KMS-11 (cell line): ENCODE measurements around the gene KCNJ16.

Experiments used
- H2AFZ ChIP-seq: fragments of 200-600 bp; sonication (generic); 2 replicates; pipeline ENCODE4 v1.6.1; 2016; ENCODE audit warnings: antibody characterized with exemption, mixed run types, low read depth
- H3K27ac ChIP-seq: fragments of 200-600 bp; sonication (generic); 2 replicates; pipeline ENCODE4 v1.6.1; 2016; ENCODE audit warnings: mild to moderate bottlenecking, mixed run types
- H3K27me3 ChIP-seq: fragments of 200-600 bp; sonication (generic); 2 replicates; pipeline ENCODE4 v1.6.1; 2017; ENCODE audit warnings: mild to moderate bottlenecking, low read depth, mixed run types, moderate library complexity; ENCODE audit not compliant: insufficient read depth
- H3K36me3 ChIP-seq: fragments of 200-600 bp; sonication (generic); 2 replicates; pipeline ENCODE4 v1.6.1; 2017; ENCODE audit warnings: mild to moderate bottlenecking, mixed run types; ENCODE audit not compliant: insufficient read depth
- H3K4me1 ChIP-seq: fragments of 200-600 bp; sonication (generic); 2 replicates; pipeline ENCODE4 v1.6.1; 2016; ENCODE audit warnings: mild to moderate bottlenecking, low read depth, mixed run types; ENCODE audit not compliant: poor library complexity, severe bottlenecking
- H3K4me2 ChIP-seq: fragments of 200-600 bp; sonication (generic); 2 replicates; pipeline ENCODE4 v1.7.0; 2016; ENCODE audit warnings: mild to moderate bottlenecking, mixed run types
- H3K4me3 ChIP-seq: fragments of 200-600 bp; sonication (generic); IDR thresholded peaks from 2 replicates; pipeline ENCODE4 v1.6.1; 2017; ENCODE audit warnings: low read depth, low read length, mixed read lengths; ENCODE audit not compliant: insufficient read depth
- H3K79me2 ChIP-seq: fragments of 200-600 bp; sonication (generic); 2 replicates; pipeline ENCODE4 v1.6.1; 2016; ENCODE audit warnings: low read depth, mixed run types; ENCODE audit not compliant: insufficient read depth
- H3K9ac ChIP-seq: fragments of 200-600 bp; sonication (generic); 2 replicates; pipeline ENCODE4 v1.6.1; 2016; ENCODE audit warnings: mild to moderate bottlenecking, mixed run types
- H4K20me1 ChIP-seq: fragments of 200-600 bp; sonication (generic); 2 replicates; pipeline ENCODE4 v1.6.1; 2016; ENCODE audit warnings: mild to moderate bottlenecking, mixed run types; ENCODE audit not compliant: insufficient read depth
- CTCF ChIP-seq: fragments of 200-600 bp; sonication (generic); conservative IDR thresholded peaks from 2 replicates; pipeline ENCODE4 v1.6.1; 2017; ENCODE audit warnings: low read depth, mild to moderate bottlenecking, antibody characterized with exemption, low read length, moderate library complexity, mixed read lengths

The KCNJ16 gene

DNA sequence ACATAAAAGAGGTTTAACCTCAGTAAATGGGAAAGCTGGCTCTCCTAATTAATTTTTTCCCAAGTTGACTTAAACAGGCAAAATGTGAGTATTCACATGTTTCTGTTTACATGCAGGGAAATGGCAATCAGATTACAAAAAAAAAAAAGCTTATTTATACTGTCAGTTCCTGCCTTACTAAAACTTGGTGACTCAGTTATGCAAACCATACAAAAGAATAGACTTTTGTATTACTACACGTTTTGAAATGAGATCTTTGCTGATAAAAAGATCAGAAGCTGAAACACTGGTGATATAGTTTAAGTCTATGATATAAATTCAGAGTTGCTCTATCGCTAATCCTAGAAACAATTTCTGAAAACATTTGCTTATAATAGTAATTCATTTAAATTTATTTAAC is 85.0 kb downstream of the KCNJ16 start:
- Histone ChIP-seq H4K20me1 (no peaks in the 10 kb centered on the region), H3K4me1 (no peaks in the 10 kb centered on the region), H3K27ac (no peak overlapping the region), H3K36me3 (no peaks in the 10 kb centered on the region), H3K79me2 (no peaks in the 10 kb centered on the region), H3K27me3 (no peaks in the 10 kb centered on the region), H3K4me2 (no peak overlapping the region), H3K9ac (no peak overlapping the region), H3K4me3 (no peak overlapping the region), H2AFZ (no peak overlapping the region)
- no peak for TF ChIP-seq CTCF

DNA sequence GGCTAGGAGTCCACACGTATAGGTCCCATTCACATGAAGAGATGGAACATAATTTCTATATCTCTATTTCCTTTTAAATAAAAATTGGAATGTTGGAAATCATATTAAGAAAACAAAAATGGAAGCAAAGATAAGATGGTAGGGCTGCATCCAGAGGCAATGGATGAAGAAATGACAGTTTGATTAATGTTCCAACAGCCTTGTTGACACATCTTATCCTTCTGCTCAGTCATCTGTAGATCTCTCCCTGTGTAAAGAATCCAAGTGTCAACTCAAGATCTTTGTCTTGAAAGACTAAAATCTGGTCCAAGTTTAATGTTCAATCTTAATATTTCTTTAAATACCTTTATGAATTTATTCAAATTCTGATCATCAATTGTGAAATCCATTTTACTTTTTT is 86.5 kb downstream of the KCNJ16 start:
- Histone ChIP-seq H2AFZ (no peak overlapping the region), H4K20me1 (no peaks in the 10 kb centered on the region), H3K79me2 (no peaks in the 10 kb centered on the region), H3K4me3 (no peak overlapping the region), H3K4me1 (no peaks in the 10 kb centered on the region), H3K4me2 (no peak overlapping the region), H3K27me3 (no peaks in the 10 kb centered on the region), H3K36me3 (no peaks in the 10 kb centered on the region), H3K27ac (no peak overlapping the region), H3K9ac (no peak overlapping the region)
- no peak for TF ChIP-seq CTCF

DNA sequence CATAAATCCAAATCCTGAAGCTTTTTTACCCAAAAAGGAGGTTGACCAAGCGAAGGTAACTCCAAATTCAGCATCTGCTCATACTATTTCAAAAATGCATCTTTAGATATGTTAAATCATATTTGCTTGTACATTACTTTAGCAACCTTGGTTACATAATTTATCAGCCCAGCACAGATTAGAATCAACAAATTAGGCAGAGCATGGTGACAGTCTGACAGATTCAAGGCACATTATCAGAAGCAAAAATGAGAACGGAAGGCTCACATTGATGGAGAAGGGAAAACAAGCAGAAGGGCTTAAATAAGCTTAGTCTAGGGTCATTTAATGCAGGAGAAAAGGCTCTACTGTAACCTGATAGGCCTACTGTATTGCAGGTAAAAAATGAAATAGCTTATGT is 90.4 kb downstream of the KCNJ16 start:
- no peak overlapping the region for H2AFZ ChIP-seq
- H3K9ac ChIP-seq: no peak overlapping the region
- H3K27me3 ChIP-seq: no peaks in the 10 kb centered on the region
- H3K4me2 ChIP-seq: no peak overlapping the region
- no peaks in the 10 kb centered on the region for H3K79me2 ChIP-seq
- no peaks in the 10 kb centered on the region for H3K4me1 ChIP-seq
- H3K27ac ChIP-seq: no peak overlapping the region
- no peaks in the 10 kb centered on the region for H3K36me3 ChIP-seq
- no peaks in the 10 kb centered on the region for H4K20me1 ChIP-seq
- no peak for TF ChIP-seq CTCF
- no peak overlapping the region for H3K4me3 ChIP-seq

DNA sequence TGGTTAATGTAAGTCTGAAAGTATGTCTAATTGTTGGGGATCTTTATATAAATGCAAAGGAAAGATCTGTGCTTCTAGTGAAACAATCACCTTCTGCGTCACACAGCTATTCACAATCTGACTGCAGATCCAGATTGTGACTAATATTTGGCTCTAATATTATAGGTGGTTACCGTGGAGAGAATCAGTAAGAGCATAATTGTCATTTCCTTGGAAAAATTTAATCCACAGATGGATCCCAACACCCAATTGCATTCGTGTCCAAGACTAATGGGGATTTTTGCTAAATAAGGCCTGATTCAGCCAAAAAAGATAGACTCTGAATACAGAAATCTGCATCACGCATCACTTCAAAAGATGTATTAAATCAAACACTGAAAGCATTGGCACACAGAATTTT is 91.6 kb downstream of the KCNJ16 start:
- TF ChIP-seq CTCF: no peak
- Histone ChIP-seq H2AFZ (no peak overlapping the region), H3K4me3 (no peak overlapping the region)

More for the DNA sequence above, 91.6 kb downstream of the KCNJ16 start:
- Histone ChIP-seq H3K27ac (no peak overlapping the region), H4K20me1 (no peaks in the 10 kb centered on the region), H3K27me3 (no peaks in the 10 kb centered on the region), H3K79me2 (no peaks in the 10 kb centered on the region), H3K9ac (no peak overlapping the region), H3K4me2 (no peak overlapping the region), H3K4me1 (no peaks in the 10 kb centered on the region), H3K36me3 (no peaks in the 10 kb centered on the region)
